Measurements from ENCODE around the gene TAC1.

DNA sequence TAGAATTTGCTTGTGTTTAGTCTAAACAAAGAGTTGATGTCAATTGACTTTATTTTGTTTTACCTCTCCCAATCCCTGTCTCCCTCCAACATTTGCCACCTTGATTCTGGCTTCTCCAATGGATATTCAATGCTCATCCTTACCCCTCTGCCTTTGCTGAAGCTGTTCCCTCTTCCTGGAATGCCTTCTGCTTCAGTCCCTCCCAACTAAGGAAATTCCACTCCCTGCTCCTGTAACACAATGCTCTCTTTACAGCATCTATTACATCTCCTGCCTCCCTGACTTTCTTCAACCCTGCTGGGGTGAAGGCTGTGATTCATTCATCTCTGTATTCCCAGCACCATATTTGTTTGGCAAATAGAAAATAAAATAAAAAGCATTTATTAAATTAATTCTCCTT, 34.5 kb upstream of the TAC1 start:
- TF ChIP-seq CTCF (IDR thresholded peaks at IDR 0.05; ENCODE audit: low read depth, low read length) (no peak), EZH2phosphoT487 (IDR thresholded peaks at IDR 0.05; ENCODE audit: low read depth) (no peak)

All from OCI-LY3 (cell line).